ENCODE measurements around the gene HOXB13. TPM values are rescaled to one million over a fixed set of nuclear protein-coding genes. Genes with fewer than 3 reads are reported as not detected.

Gene HOXB13
- polyA plus RNA-seq, 1 of the 3 experiments (the other 2 are of a cell fraction), result not detected

DNA sequence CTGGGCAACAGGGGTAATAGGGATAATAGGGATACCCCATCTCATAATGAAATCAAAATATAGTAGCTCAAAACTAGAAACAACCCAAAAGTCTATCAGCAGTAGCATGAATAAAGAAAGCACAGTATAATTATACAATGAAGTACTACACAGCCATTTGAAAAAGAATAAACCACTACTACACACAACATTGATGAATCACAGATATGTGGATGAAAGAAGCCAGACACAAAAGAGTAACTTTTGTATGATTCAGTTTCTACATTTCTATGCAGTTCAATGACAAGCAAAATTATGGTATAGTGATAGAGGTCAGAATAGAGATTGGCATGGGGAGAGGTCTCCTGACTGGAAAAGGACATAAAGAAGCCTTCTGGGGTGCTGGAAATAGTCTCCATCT lies 2.8 kb upstream of the HOXB13 start:
- Histone ChIP-seq H3K79me2 (ENCODE audit: insufficient read depth) (no peaks in the 10 kb centered on the region), H3K27ac (ENCODE audit: low read depth in 2 of 2, low read length in 1 of 2) (no peak overlapping the region), H4K20me1 (ENCODE audit: insufficient read depth) (no peaks in the 10 kb centered on the region), H3K4me3 (ENCODE audit: low read depth in 2 of 2, low read length in 1 of 2) (no peak overlapping the region), H3F3A (replicated peaks; ENCODE audit: insufficient read depth) (no peaks in the 10 kb centered on the region), H2AFZ (ENCODE audit: low read depth) (no peak overlapping the region), H3K4me2 (no peak overlapping the region), H3K9me2 (no peaks in the 10 kb centered on the region), H3K4me1 (ENCODE audit: control insufficient read depth in 1 of 2, insufficient read depth in 2 of 2, low read depth in 1 of 2, low read length in 1 of 2) (no peaks in the 10 kb centered on the region), H3K36me3 (replicated peaks in 1 of 2; ENCODE audit: control insufficient read depth in 1 of 2, insufficient read depth in 2 of 2, low read length in 1 of 2) (no peaks in the 10 kb centered on the region), H3K27me3 (ENCODE audit: insufficient read depth) (peaks cover 99% of the 10 kb centered on the region), H3K9ac (no peak overlapping the region), H3K9me3 (no peaks in the 10 kb centered on the region)
- TF ChIP-seq TCF12 (IDR thresholded peaks at IDR 0.05) (no peak), YY1 (IDR thresholded peaks at IDR 0.05; ENCODE audit: low read depth) (no peak), USF1 (IDR thresholded peaks at IDR 0.05; ENCODE audit: borderline replicate concordance, low read depth) (no peak), RAD21 (IDR thresholded peaks at IDR 0.05; ENCODE audit: low read length) (no peak), GABPA (IDR thresholded peaks at IDR 0.05; ENCODE audit: low read depth) (no peak), FOSL2 (IDR thresholded peaks at IDR 0.05; ENCODE audit: borderline replicate concordance, low read depth) (no peak), ELF1 (IDR thresholded peaks at IDR 0.05) (no peak), MXI1 (IDR thresholded peaks at IDR 0.05; ENCODE audit: low read depth, low read length) (no peak), RXRA (IDR thresholded peaks at IDR 0.05; ENCODE audit: borderline replicate concordance, low read depth) (no peak), RFX5 (IDR thresholded peaks at IDR 0.05; ENCODE audit: low read length) (no peak), TAF1 (IDR thresholded peaks at IDR 0.05; ENCODE audit: borderline replicate concordance, low read depth, low read length) (no peak), SIN3A (IDR thresholded peaks at IDR 0.05; ENCODE audit: borderline replicate concordance, low read depth, low read length) (no peak), NRF1 (IDR thresholded peaks at IDR 0.05; ENCODE audit: low read depth, low read length) (no peak)
- TF ChIP-seq, protein P1, sequence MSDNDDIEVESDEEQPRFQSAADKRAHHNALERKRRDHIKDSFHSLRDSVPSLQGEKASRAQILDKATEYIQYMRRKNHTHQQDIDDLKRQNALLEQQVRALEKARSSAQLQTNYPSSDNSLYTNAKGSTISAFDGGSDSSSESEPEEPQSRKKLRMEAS (IDR thresholded peaks at IDR 0.05; ENCODE audit: low read depth), result no peak
- POLR2A ChIA-PET, result no interaction called here
- no peak for DNase-seq
- CTCF ChIA-PET, result interaction anchor here (0.8 to 3.8 kb wide), 4 partner anchors 13 to 301 kb away, joined by 3 to 25 read pairs (median 3); no protein-coding TSS in a partner anchor

DNA sequence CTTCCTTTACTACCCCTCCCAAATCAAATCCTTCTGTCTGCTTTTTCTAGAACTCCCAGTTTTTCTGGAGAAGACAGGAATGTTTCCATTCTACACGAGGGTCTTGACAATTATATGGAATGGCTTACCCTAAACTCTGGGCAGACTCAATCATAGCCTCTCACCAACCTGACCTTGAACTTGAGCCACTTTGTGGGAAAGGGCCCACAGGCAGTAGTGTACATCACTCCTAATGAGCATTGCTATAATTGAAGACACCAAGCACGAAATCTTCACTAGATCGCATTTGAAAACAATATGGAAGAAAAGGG lies 1.6 kb upstream of the HOXB13 start:
- Histone ChIP-seq H3K27me3 (ENCODE audit: insufficient read depth) (peaks cover 99% of the 10 kb centered on the region), H3K79me2 (ENCODE audit: insufficient read depth) (no peaks in the 10 kb centered on the region), H2AFZ (ENCODE audit: low read depth) (no peak overlapping the region), H3F3A (replicated peaks; ENCODE audit: insufficient read depth) (no peaks in the 10 kb centered on the region), H3K27ac (ENCODE audit: low read depth in 2 of 2, low read length in 1 of 2) (no peak overlapping the region), H3K4me1 (ENCODE audit: control insufficient read depth in 1 of 2, insufficient read depth in 2 of 2, low read depth in 1 of 2, low read length in 1 of 2) (no peaks in the 10 kb centered on the region), H3K9me3 (no peaks in the 10 kb centered on the region), H3K9ac (no peak overlapping the region), H3K36me3 (replicated peaks in 1 of 2; ENCODE audit: control insufficient read depth in 1 of 2, insufficient read depth in 2 of 2, low read length in 1 of 2) (no peaks in the 10 kb centered on the region), H3K4me2 (no peak overlapping the region), H3K4me3 (ENCODE audit: low read depth in 2 of 2, low read length in 1 of 2) (no peak overlapping the region), H4K20me1 (ENCODE audit: insufficient read depth) (no peaks in the 10 kb centered on the region), H3K9me2 (no peaks in the 10 kb centered on the region)
- no peak for DNase-seq
- CTCF ChIA-PET, result interaction anchor here (3.8 to 13.9 kb wide), 2 partner anchors 148 to 151 kb away, joined by 25 to 328 read pairs; no protein-coding TSS in a partner anchor
- POLR2A ChIA-PET, result no interaction called here
- WGBS (ENCODE audit: low lambda C conversion rate), result 14% methylated on average over 3 of the region's 3 CpGs
- TF ChIP-seq TAF1 (IDR thresholded peaks at IDR 0.05; ENCODE audit: borderline replicate concordance, low read depth, low read length) (no peak), JUND (IDR thresholded peaks at IDR 0.05) (no peak), GABPA (IDR thresholded peaks at IDR 0.05; ENCODE audit: low read depth) (no peak), FOSL2 (IDR thresholded peaks at IDR 0.05; ENCODE audit: borderline replicate concordance, low read depth) (no peak), MXI1 (IDR thresholded peaks at IDR 0.05; ENCODE audit: low read depth, low read length) (no peak), ELF1 (IDR thresholded peaks at IDR 0.05) (no peak), TCF12 (IDR thresholded peaks at IDR 0.05) (no peak), FOXM1 (IDR thresholded peaks at IDR 0.05; ENCODE audit: low read depth) (no peak), RFX5 (IDR thresholded peaks at IDR 0.05; ENCODE audit: low read length) (no peak), RXRA (IDR thresholded peaks at IDR 0.05; ENCODE audit: borderline replicate concordance, low read depth) (no peak), EP300 (IDR thresholded peaks at IDR 0.05; ENCODE audit: borderline replicate concordance in 1 of 2, low read depth in 1 of 2, low read length in 1 of 2) (no peak), USF1 (IDR thresholded peaks at IDR 0.05; ENCODE audit: borderline replicate concordance, low read depth) (no peak)
- TF ChIP-seq, protein P1 (IDR thresholded peaks at IDR 0.05; ENCODE audit: low read depth), result no peak

All from SK-N-SH (cell line).